ENCODE results near the gene CAPG. TPM values are rescaled to one million over a fixed set of nuclear protein-coding genes. Genes with fewer than 3 reads are reported as not detected.
A peak's percentile ranks its signal among the peaks of the same experiment; 100 is the strongest.
"Not testable (repeated sequence)": the region's sequence is repeated elsewhere in the genome, so short reads cannot be mapped to it uniquely, and the experiment has no call there.

Gene CAPG
- polyA plus RNA-seq, 10 donors: 8.1 to 48.6 (median 20.4) TPM

- DNase-seq: no peak
Measured at GRCh38 chr2:85367180-85367579, 43.0 kb downstream of the CAPG start.

GRCh38 chr2:85362653-85363387, 47.3 kb downstream of the CAPG start:
- DNase-seq: not testable (repeated sequence)

- DNase-seq: no peak
Measured at GRCh38 chr2:85357736-85358135, 52.4 kb downstream of the CAPG start.

- DNase-seq: no peak
Measured at GRCh38 chr2:85356186-85356585, 54.0 kb downstream of the CAPG start.

- DNase-seq: no peak
Measured at GRCh38 chr2:85355521-85355920, 54.6 kb downstream of the CAPG start.

- DNase-seq: peak in 1 of 3 donors; percentile 8
Measured at GRCh38 chr2:85355073-85355410, 55.1 kb downstream of the CAPG start.

- peak; percentile 99 to 100 (median 99) for DNase-seq
Measured at GRCh38 chr2:85354286-85355072, 55.7 kb downstream of the CAPG start, which contains the start of the genes ELMOD3 and RETSAT. ELMOD3 (plus strand) TSS chr2:85354769; CDS start chr2:85357199, 2,430 bp downstream. RETSAT (minus strand) TSS chr2:85354528; CDS start chr2:85354507, 21 bp downstream.

- DNase-seq: peak in 1 of 3 donors; percentile 18
Measured at GRCh38 chr2:85353876-85354285, 56.3 kb downstream of the CAPG start.

- no peak for DNase-seq
Measured at GRCh38 chr2:85347599-85347998, 62.6 kb downstream of the CAPG start.

Other genes with a start within 250 kb of the CAPG start
- gene TGOLN2, start 82.4 kb downstream of the CAPG start, polyA plus RNA-seq (ENCODE audit: insufficient read length in 10 of 10): 10 to 100 TPM; 52.2 to 75.0 (median 67.5) TPM
- 10 to 100 TPM; 12.1 to 17.8 (median 15.5) TPM for gene RETSAT, start 55.8 kb downstream of the CAPG start, polyA plus RNA-seq (ENCODE audit: insufficient read length in 10 of 10)
- gene ELMOD3, start 55.6 kb downstream of the CAPG start, polyA plus RNA-seq (ENCODE audit: insufficient read length in 10 of 10): 10 to 100 TPM; 11.1 to 21.3 (median 13.8) TPM
- gene SH2D6, start 8.3 kb upstream of the CAPG start, polyA plus RNA-seq (ENCODE audit: insufficient read length in 10 of 10): 1 to 10 TPM in 1 of 10 donors, under 1 TPM in 9; 0.21 to 1.2 (median 0.65) TPM
- gene MAT2A, start 128.8 kb upstream of the CAPG start, polyA plus RNA-seq (ENCODE audit: insufficient read length in 10 of 10): 100 to 1,000 TPM; 153 to 268 (median 198) TPM
- 10 to 100 TPM; 20.0 to 26.3 (median 23.5) TPM for gene GGCX, start 151.1 kb upstream of the CAPG start, polyA plus RNA-seq (ENCODE audit: insufficient read length in 10 of 10)
- 10 to 100 TPM in 9 of 10 donors, 1 to 10 TPM in 1; 8.0 to 18.6 (median 13.2) TPM for gene VAMP8, start 167.2 kb upstream of the CAPG start, polyA plus RNA-seq (ENCODE audit: insufficient read length in 10 of 10)
- gene VAMP5, start 174.1 kb upstream of the CAPG start, polyA plus RNA-seq (ENCODE audit: insufficient read length in 10 of 10): 10 to 100 TPM; 27.2 to 48.3 (median 36.8) TPM
- 10 to 100 TPM; 51.6 to 66.6 (median 57.7) TPM for gene RNF181, start 185.4 kb upstream of the CAPG start, polyA plus RNA-seq (ENCODE audit: insufficient read length in 10 of 10)
- 10 to 100 TPM in 2 of 10 donors, 1 to 10 TPM in 8; 7.5 to 12.6 (median 8.4) TPM for gene TMEM150A, start 192.3 kb upstream of the CAPG start, polyA plus RNA-seq (ENCODE audit: insufficient read length in 10 of 10)
- gene C2orf68, start 201.7 kb upstream of the CAPG start, polyA plus RNA-seq (ENCODE audit: insufficient read length in 10 of 10): 10 to 100 TPM; 35.9 to 51.2 (median 43.6) TPM
- gene USP39, start 205.8 kb upstream of the CAPG start, polyA plus RNA-seq (ENCODE audit: insufficient read length in 10 of 10): 10 to 100 TPM; 33.0 to 46.2 (median 42.5) TPM

Data from muscle of back (tissue), 11 donors.